OCI-LY7 (cell line): ENCODE measurements around the gene WTAP.

Experiments
- CTCF ChIP-seq: fragments of 200-600 bp; sonication (generic); conservative IDR thresholded peaks from 2 replicates; pipeline ENCODE4 v1.5.1; 2014; ENCODE audit warnings: mild to moderate bottlenecking, antibody characterized with exemption, low read length, moderate library complexity, mixed read lengths
- EZH2phosphoT487 ChIP-seq: fragments of 200-600 bp; sonication (generic); IDR thresholded peaks from 2 replicates; pipeline ENCODE4 v1.6.1; 2018; ENCODE audit warnings: low read depth, borderline replicate concordance, mild to moderate bottlenecking, mixed run types, antibody characterized with exemption, low read length, moderate library complexity, mixed read lengths

GRCh38 chr6:159790149-159790955 is 63.0 kb downstream of the WTAP start, which contains the start of gene MRPL18:
- TF ChIP-seq CTCF, result no peak
- no peak for TF ChIP-seq EZH2phosphoT487
